SK-N-SH (cell line): ENCODE measurements around the gene TARS1. TPM values are rescaled to one million over a fixed set of nuclear protein-coding genes. Genes with fewer than 3 reads are reported as not detected.

Source experiments
- CTCF ChIA-PET: fragments of 300-600, 350-600 bp; formaldehyde crosslinking; extraction: SDS; loops from one replicate; lab custom pipeline; 2021; lab: Yijun Ruan, JAX
- POLR2A ChIA-PET: fragments of 350-600 bp; sonication (Branson Sonifier 250); formaldehyde crosslinking; extraction: SDS; loops from one replicate; lab custom pipeline; 2020; ENCODE audit warnings: antibody characterized with exemption, inconsistent platforms; lab: Yijun Ruan, JAX
- DNase-seq: peaks from one replicate; pipeline ENCODE4 v3.0.0; 2012
- H2AFZ ChIP-seq: fragments of 200-600 bp; sonication (generic); 2 replicates; pipeline ENCODE4 v1.8.1; 2016; ENCODE audit warnings: antibody characterized with exemption, mild to moderate bottlenecking, low read depth
- H3F3A ChIP-seq: fragments of 200-600 bp; sonication (generic); replicated peaks from 2 replicates; pipeline ENCODE3; 2016; ENCODE audit warnings: antibody characterized with exemption, mild to moderate bottlenecking; ENCODE audit not compliant: insufficient read depth
- H3K27ac ChIP-seq, 2 experiments: fragments of 200-500 bp in 1 of 2; fragments of 200-600 bp in 1 of 2; sonication (Bioruptor generic) in 1 of 2; sonication (generic), shearing (Covaris generic) in 1 of 2; 2 replicates each; pipeline versions ENCODE4 v1.5.1 to v1.6.1; 2014 to 2016; ENCODE audit warnings: low read depth in 2 of 2, inconsistent platforms in 1 of 2, low read length in 1 of 2, mild to moderate bottlenecking in 1 of 2, mixed read lengths in 1 of 2
- H3K27me3 ChIP-seq: fragments of 200-600 bp; sonication (generic), shearing (Covaris generic); 2 replicates; pipeline ENCODE4 v1.6.1; 2016; ENCODE audit warnings: mixed run types; ENCODE audit not compliant: insufficient read depth
- H3K36me3 ChIP-seq, 2 experiments: fragments of 200-500 bp in 1 of 2; fragments of 200-600 bp in 1 of 2; sonication (Bioruptor generic) in 1 of 2; sonication (generic) in 1 of 2; replicated peaks in 1 of 2; 2 replicates each; pipeline versions ENCODE3 to v1.5.1; 2014 to 2016; ENCODE audit warnings: low read length in 1 of 2, mild to moderate bottlenecking in 1 of 2; ENCODE audit not compliant: insufficient read depth in 2 of 2, control insufficient read depth in 1 of 2
- H3K4me1 ChIP-seq, 2 experiments: fragments of 200-500 bp in 1 of 2; fragments of 200-600 bp in 1 of 2; sonication (Bioruptor generic) in 1 of 2; sonication (generic), shearing (Covaris generic) in 1 of 2; 2 replicates each; pipeline versions ENCODE4 v1.5.1 to v1.6.1; 2014 to 2016; ENCODE audit warnings: low read depth in 1 of 2, low read length in 1 of 2, mixed run types in 1 of 2; ENCODE audit not compliant: insufficient read depth in 2 of 2, control insufficient read depth in 1 of 2
- H3K4me2 ChIP-seq: fragments of 200-600 bp; sonication (generic), shearing (Covaris generic); 2 replicates; pipeline ENCODE4 v1.6.1; 2017; ENCODE audit warnings: mixed run types
- H3K4me3 ChIP-seq, 2 experiments: fragments of 200-500 bp in 1 of 2; fragments of 200-600 bp in 1 of 2; sonication (Bioruptor generic) in 1 of 2; sonication (generic), shearing (Covaris generic) in 1 of 2; 2 replicates each; pipeline versions ENCODE4 v1.5.1 to v1.8.1; 2014 to 2016; ENCODE audit warnings: low read depth in 2 of 2, inconsistent platforms in 1 of 2, low read length in 1 of 2, mild to moderate bottlenecking in 1 of 2, mixed read lengths in 1 of 2, moderate library complexity in 1 of 2
- H3K79me2 ChIP-seq: fragments of 200-600 bp; sonication (generic); 2 replicates; pipeline ENCODE4 v1.8.1; 2017; ENCODE audit warnings: mild to moderate bottlenecking; ENCODE audit not compliant: insufficient read depth
- H3K9ac ChIP-seq: fragments of 200-600 bp; sonication (generic); 2 replicates; pipeline ENCODE4 v1.6.1; 2017; ENCODE audit warnings: mixed run types
- H3K9me2 ChIP-seq: fragments of 200-600 bp; sonication (generic); 2 replicates; pipeline ENCODE4 v1.6.1; 2017; ENCODE audit warnings: mixed run types
- H3K9me3 ChIP-seq: fragments of 200-600 bp; sonication (generic); 2 replicates; pipeline ENCODE4 v1.6.1; 2017; ENCODE audit warnings: mixed run types, mild to moderate bottlenecking, moderate library complexity
- H4K20me1 ChIP-seq: fragments of 200-600 bp; sonication (generic); 2 replicates; pipeline ENCODE4 v1.6.1; 2017; ENCODE audit warnings: mild to moderate bottlenecking, mixed run types; ENCODE audit not compliant: insufficient read depth
- EP300 ChIP-seq, 2 experiments: IDR thresholded peaks; 2 replicates each; pipeline versions ENCODE4 v1.4.0 to v1.6.1; 2012; ENCODE audit warnings: borderline replicate concordance in 1 of 2, low read depth in 1 of 2, low read length in 1 of 2
- FOXJ3 ChIP-seq: sonication (generic); formaldehyde crosslinking; IDR thresholded peaks from 2 replicates; pipeline ENCODE4 v1.5.1; 2020; ENCODE audit warnings: mild to moderate bottlenecking, missing genetic modification reagents
- GABPA ChIP-seq: IDR thresholded peaks from 2 replicates; pipeline ENCODE4 v1.4.0; 2012; ENCODE audit warnings: low read depth, mild to moderate bottlenecking
- JUND ChIP-seq: IDR thresholded peaks from 2 replicates; pipeline ENCODE4 v1.4.0; 2012
- MEF2A ChIP-seq: IDR thresholded peaks from 2 replicates; pipeline ENCODE4 v1.4.0; 2012; ENCODE audit warnings: low read depth, borderline replicate concordance
- NFIC ChIP-seq: IDR thresholded peaks from 2 replicates; pipeline ENCODE4 v1.4.0; 2012; ENCODE audit warnings: borderline replicate concordance
- NRF1 ChIP-seq: IDR thresholded peaks from 2 replicates; pipeline ENCODE4 v1.6.1; 2012; ENCODE audit warnings: low read depth, mild to moderate bottlenecking, low read length
- RCOR1 ChIP-seq: fragments of 150-350 bp; IDR thresholded peaks from 2 replicates; pipeline ENCODE4 v1.6.1; 2017; ENCODE audit warnings: antibody characterized with exemption, low read length
- SIN3A ChIP-seq: IDR thresholded peaks from 2 replicates; pipeline ENCODE4 v1.6.1; 2012; ENCODE audit warnings: low read depth, mild to moderate bottlenecking, low read length, moderate library complexity, borderline replicate concordance
- TAF1 ChIP-seq: IDR thresholded peaks from 2 replicates; pipeline ENCODE4 v1.6.1; 2012; ENCODE audit warnings: low read depth, mild to moderate bottlenecking, low read length, moderate library complexity, borderline replicate concordance
- TCF12 ChIP-seq: IDR thresholded peaks from 2 replicates; pipeline ENCODE4 v1.4.0; 2012
- WGBS: methylation state at CpG from one replicate; pipeline ENCODE4 v1.1.6; 2017; ENCODE audit warnings: low lambda C conversion rate; 5-methylcytosine and 5-hydroxymethylcytosine counted together
- polyA plus RNA-seq, 3 experiments: library from polyadenylated mRNA; depleted of rRNA; stranded (reverse); fragments of >200 nt; gene quantifications; 2 replicates each; pipeline ENCODE4 v1.2.3, GENCODE V29; 2012
- TF ChIP-seq, protein P1 (sequence below): fragments of 150-350 bp; IDR thresholded peaks from 2 replicates; pipeline ENCODE4 v1.6.1; 2016; ENCODE audit warnings: mild to moderate bottlenecking, low read depth, low read length
- TF ChIP-seq, protein P2 (sequence below): IDR thresholded peaks from 2 replicates; pipeline ENCODE4 v1.4.0; 2012; ENCODE audit warnings: low read depth, borderline replicate concordance

TARS1 gene
- polyA plus RNA-seq, 1 of the 3 experiments (the other 2 are of a cell fraction): 58.4 TPM

DNA sequence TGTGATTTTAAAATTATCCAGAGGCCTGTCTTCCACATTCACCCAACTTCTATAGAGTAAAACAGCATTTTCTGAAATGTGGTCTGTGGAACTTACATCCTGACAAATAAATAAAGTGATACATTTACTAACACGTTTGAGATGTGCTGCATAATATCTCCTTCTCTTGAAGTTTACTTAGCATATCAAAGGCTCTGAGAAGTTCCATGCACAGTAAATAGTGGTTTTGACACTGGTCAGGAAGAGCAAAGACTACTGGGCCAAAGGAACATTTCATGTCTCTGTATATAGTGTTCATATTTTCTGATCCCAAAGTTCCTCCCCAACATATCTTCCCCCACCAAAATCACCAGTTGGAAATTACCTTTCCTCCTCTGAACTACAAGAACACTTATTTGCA lies 30.5 kb upstream of the TARS1 start:
- POLR2A ChIA-PET: no interaction called here
- peaks cover 0 to 4% of the 10 kb centered on the region in 2 experiments; a peak in 1 of 4 replicates for H3K4me1 ChIP-seq

DNA sequence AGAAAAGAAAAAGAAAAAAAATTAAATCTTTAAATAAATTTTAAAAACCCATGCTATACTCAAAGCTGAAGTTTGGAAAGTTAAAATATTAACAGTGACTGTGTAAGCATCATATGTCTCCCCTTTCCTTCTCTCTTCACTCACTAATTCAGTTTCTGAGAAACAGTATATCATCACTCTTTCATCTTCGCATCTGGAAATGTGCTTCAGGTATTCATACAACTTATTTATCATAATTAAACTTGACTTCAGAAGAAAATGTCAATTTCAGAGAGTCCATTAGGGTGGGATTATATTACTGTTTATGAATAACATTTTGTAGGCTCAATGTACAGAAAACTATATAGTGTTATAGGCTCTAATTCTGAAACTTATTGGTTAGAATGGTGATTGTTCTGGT lies 29.3 kb upstream of the TARS1 start:
- H3F3A ChIP-seq: peaks cover 10% of the 10 kb centered on the region
- TF ChIP-seq JUND (no peak), TCF12 (peak; percentile 63), EP300 (IDR thresholded peaks at IDR 0.05; ENCODE audit: borderline replicate concordance in 1 of 2, low read depth in 1 of 2, low read length in 1 of 2) (peak in 1 of 2 experiments; percentile 40; a peak in 1 of 4 replicates)
- TF ChIP-seq, protein P1, sequence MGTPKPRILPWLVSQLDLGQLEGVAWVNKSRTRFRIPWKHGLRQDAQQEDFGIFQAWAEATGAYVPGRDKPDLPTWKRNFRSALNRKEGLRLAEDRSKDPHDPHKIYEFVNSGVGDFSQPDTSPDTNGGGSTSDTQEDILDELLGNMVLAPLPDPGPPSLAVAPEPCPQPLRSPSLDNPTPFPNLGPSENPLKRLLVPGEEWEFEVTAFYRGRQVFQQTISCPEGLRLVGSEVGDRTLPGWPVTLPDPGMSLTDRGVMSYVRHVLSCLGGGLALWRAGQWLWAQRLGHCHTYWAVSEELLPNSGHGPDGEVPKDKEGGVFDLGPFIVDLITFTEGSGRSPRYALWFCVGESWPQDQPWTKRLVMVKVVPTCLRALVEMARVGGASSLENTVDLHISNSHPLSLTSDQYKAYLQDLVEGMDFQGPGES: no peak
- no peaks in the 10 kb centered on the region for H3K9me3 ChIP-seq
- no peaks in the 10 kb centered on the region for H3K27me3 ChIP-seq
- DNase-seq: no peak
- no peaks in the 10 kb centered on the region for H3K79me2 ChIP-seq
- no peak overlapping the region for H3K27ac ChIP-seq
- POLR2A ChIA-PET: no interaction called here
- H3K36me3 ChIP-seq: peaks cover 0 to 3% of the 10 kb centered on the region in 2 experiments
- H3K9me2 ChIP-seq: no peaks in the 10 kb centered on the region
- no peak overlapping the region for H2AFZ ChIP-seq
- peaks cover 0 to 4% of the 10 kb centered on the region in 2 experiments; a peak in 1 of 4 replicates for H3K4me1 ChIP-seq
- no peaks in the 10 kb centered on the region for H4K20me1 ChIP-seq
- no peak overlapping the region for H3K9ac ChIP-seq
- 33% methylated on average over 1 of the region's 1 CpG for WGBS
- H3K4me2 ChIP-seq: no peak overlapping the region
- H3K4me3 ChIP-seq: no peak overlapping the region
- CTCF ChIA-PET: no interaction called here

More for the DNA sequence above, 30.5 kb upstream of the TARS1 start:
- WGBS: 16% methylated on average over 1 of the region's 1 CpG
- Histone ChIP-seq H4K20me1 (no peaks in the 10 kb centered on the region), H3K4me3 (no peak overlapping the region), H3K4me2 (peak overlapping the region; percentile 21; the same call in 1 of the 2 replicates), H3K79me2 (no peaks in the 10 kb centered on the region), H3K27ac (peak overlapping the region; percentile 61 to 86), H2AFZ (no peak overlapping the region), H3F3A (peaks cover 4% of the 10 kb centered on the region), H3K9me3 (no peaks in the 10 kb centered on the region), H3K9me2 (no peaks in the 10 kb centered on the region), H3K9ac (no peak overlapping the region), H3K27me3 (no peaks in the 10 kb centered on the region), H3K36me3 (no peaks in the 10 kb centered on the region)
- DNase-seq: no peak
- CTCF ChIA-PET: no interaction called here
- TF ChIP-seq FOXJ3 (CRISPR knock-in tag) (no peak), MEF2A (no peak), SIN3A (no peak), NRF1 (no peak), NFIC (no peak), JUND (no peak), RCOR1 (no peak), TAF1 (no peak), GABPA (no peak)
- TF ChIP-seq, protein P2, sequence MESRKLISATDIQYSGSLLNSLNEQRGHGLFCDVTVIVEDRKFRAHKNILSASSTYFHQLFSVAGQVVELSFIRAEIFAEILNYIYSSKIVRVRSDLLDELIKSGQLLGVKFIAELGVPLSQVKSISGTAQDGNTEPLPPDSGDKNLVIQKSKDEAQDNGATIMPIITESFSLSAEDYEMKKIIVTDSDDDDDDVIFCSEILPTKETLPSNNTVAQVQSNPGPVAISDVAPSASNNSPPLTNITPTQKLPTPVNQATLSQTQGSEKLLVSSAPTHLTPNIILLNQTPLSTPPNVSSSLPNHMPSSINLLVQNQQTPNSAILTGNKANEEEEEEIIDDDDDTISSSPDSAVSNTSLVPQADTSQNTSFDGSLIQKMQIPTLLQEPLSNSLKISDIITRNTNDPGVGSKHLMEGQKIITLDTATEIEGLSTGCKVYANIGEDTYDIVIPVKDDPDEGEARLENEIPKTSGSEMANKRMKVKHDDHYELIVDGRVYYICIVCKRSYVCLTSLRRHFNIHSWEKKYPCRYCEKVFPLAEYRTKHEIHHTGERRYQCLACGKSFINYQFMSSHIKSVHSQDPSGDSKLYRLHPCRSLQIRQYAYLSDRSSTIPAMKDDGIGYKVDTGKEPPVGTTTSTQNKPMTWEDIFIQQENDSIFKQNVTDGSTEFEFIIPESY: no peak
